Panc1 (cell line): ENCODE results near the gene GRK6.

ENCODE experiments used
- POLR2AphosphoS5 ChIP-seq: IDR thresholded peaks from 2 replicates; pipeline ENCODE4 v1.6.1; 2012; ENCODE audit warnings: mild to moderate bottlenecking, low read depth, low read length, moderate library complexity
- TF ChIP-seq, protein P1 (sequence below): fragments of 450-650 bp; IDR thresholded peaks from 2 replicates; pipeline ENCODE4 v1.5.1; 2017; ENCODE audit warnings: mild to moderate bottlenecking

DNA sequence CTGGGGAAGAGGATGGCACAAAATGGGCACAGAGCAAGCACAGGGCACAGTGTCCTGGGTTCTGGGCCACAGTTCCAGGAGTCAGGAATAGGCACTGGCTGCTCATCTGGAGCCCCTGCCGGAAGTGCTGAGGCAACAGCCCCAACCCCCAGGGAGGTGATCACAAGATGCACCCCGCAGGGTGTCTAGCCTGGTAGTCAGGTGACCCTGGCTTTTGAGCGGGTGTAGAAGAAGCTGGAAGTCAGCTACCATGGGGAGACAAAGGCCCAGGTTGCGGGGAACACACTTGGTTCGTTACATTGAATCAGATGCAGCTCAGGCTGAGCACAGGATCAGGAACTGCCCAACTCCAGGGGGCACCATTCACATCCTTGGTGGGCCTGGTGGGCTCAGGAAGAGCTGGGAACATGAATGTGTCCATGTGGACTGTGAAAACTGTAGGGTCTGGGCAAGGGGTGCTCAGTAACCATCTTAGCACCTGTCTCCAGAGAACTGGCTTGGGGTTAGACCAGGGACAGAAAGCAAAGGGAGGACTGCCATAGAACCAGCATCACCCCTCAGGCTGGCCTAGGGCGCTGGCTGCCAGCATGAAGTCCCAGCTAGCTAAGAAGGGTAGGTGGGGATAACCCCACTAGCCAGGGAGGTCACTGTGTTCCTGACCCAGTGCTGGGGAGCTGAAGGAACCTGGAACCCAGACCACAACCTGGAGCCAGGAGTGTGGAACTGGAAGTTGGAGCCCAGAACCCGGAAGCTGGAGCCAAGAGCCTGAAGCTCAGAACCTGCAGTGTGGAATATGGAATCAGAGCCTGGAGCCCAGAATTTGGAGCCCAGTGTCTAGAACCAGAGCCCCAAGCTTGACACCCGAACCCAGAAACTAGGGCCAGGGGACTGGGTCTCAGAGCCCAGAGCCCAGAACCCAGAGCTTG is 48.4 kb upstream of the GRK6 start:
- TF ChIP-seq, protein P1, sequence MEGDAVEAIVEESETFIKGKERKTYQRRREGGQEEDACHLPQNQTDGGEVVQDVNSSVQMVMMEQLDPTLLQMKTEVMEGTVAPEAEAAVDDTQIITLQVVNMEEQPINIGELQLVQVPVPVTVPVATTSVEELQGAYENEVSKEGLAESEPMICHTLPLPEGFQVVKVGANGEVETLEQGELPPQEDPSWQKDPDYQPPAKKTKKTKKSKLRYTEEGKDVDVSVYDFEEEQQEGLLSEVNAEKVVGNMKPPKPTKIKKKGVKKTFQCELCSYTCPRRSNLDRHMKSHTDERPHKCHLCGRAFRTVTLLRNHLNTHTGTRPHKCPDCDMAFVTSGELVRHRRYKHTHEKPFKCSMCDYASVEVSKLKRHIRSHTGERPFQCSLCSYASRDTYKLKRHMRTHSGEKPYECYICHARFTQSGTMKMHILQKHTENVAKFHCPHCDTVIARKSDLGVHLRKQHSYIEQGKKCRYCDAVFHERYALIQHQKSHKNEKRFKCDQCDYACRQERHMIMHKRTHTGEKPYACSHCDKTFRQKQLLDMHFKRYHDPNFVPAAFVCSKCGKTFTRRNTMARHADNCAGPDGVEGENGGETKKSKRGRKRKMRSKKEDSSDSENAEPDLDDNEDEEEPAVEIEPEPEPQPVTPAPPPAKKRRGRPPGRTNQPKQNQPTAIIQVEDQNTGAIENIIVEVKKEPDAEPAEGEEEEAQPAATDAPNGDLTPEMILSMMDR = no peak
- TF ChIP-seq POLR2AphosphoS5 = no peak
